Thyroid gland (tissue), 4 donors: ENCODE measurements around the gene ZNF627. TPM values are rescaled to one million over a fixed set of nuclear protein-coding genes. Genes with fewer than 3 reads are reported as not detected.

Experiments
- DNase-seq, 2 donors: peaks; one replicate each; pipeline ENCODE4 v3.0.0-alpha.2; 2019
- H3K27ac ChIP-seq, 3 donors: fragments of 200-600 bp; sonication (generic); 1 replicate in 2 of 3; 2 replicates in 1 of 3; pipeline ENCODE4 v1.5.1; 2016 to 2019; ENCODE audit warnings: mild to moderate bottlenecking in 1 of 3, moderate library complexity in 1 of 3
- H3K27me3 ChIP-seq: fragments of 200-600 bp; sonication (generic); one replicate; pipeline ENCODE4 v1.5.1; 2019
- H3K36me3 ChIP-seq, 2 donors: fragments of 200-600 bp; sonication (generic); one replicate each; pipeline ENCODE4 v1.5.1; 2016 to 2019
- H3K4me1 ChIP-seq, 2 donors: fragments of 200-600 bp; sonication (generic); one replicate each; pipeline ENCODE4 v1.5.1; 2017 to 2019
- H3K4me3 ChIP-seq, 3 donors: fragments of 200-600 bp; sonication (generic); replicated peaks in 1 of 3; 1 replicate in 2 of 3; 2 replicates in 1 of 3; pipeline ENCODE4 v1.5.1; 2016; ENCODE audit warnings: mild to moderate bottlenecking in 1 of 3
- H3K9me3 ChIP-seq: fragments of 200-600 bp; sonication (generic); one replicate; pipeline ENCODE4 v1.5.1; 2017
- POLR2A ChIP-seq, 2 donors: fragments of 450-650 bp; IDR thresholded peaks; one replicate each; pipeline ENCODE4 v1.6.1; 2017; ENCODE audit warnings: antibody characterized with exemption in 2 of 2, mild to moderate bottlenecking in 2 of 2, moderate library complexity in 1 of 2
- WGBS, 2 donors: methylation state at CpG; one replicate each; pipeline ENCODE4 v1.1.5; 2017; 5-methylcytosine and 5-hydroxymethylcytosine counted together
- intact Hi-C: fragments of 100-400 bp; cut with DNase I; formaldehyde crosslinking; loops from one replicate; pipeline ENCODE4 v1.15.1; 2023
- total RNA-seq, 4 donors: library from RNA; depleted of rRNA; stranded (reverse); fragments of >200 nt; gene quantifications; one replicate each; pipeline ENCODE4 v1.2.3, GENCODE V29; 2016
- TF ChIP-seq, protein P1 (sequence below), 6 experiments: fragments of 200-600 bp in 3 of 6; fragments of 450-650 bp in 3 of 6; sonication (generic) in 3 of 6; IDR thresholded peaks; one replicate each; pipeline ENCODE4 v1.5.1; 2016 to 2019; ENCODE audit warnings: antibody characterized with exemption in 6 of 6, mild to moderate bottlenecking in 2 of 6, inconsistent platforms in 1 of 6, moderate library complexity in 1 of 6

Gene ZNF627
- total RNA-seq, 4 donors from 2014 or later, result 14.5 to 24.3 (median 21.7) TPM

DNA sequence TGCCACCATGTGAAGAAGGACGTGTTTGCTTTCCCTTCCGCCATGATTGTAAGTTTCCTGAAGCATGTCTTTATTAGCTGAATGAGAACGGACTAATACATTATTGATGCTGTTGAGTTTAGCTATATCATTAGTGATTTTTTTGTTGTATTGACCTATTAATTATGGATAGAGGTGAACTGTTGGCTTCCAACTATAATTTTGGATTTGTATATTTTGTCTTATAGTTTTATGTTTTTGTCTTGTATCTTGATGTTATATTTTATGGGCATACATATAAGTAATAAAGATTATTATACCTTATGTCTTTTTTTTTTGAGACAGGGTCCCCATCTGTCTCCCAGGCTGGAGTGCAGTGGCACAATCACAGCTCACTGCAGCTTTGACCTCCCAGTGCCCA is 45.6 kb downstream of the ZNF627 start:
- no peaks in the 10 kb centered on the region for H3K27me3 ChIP-seq
- H3K27ac ChIP-seq, result no peak overlapping the region
- H3K4me3 ChIP-seq, result no peak overlapping the region
- WGBS, 2 donors, result 92 to 94% methylated on average over 3 of the region's 3 CpGs
- H3K36me3 ChIP-seq, result no peaks in the 10 kb centered on the region
- DNase-seq, result no peak
- no peaks in the 10 kb centered on the region for H3K9me3 ChIP-seq
- intact Hi-C loops, result no loop called here
- TF ChIP-seq, protein P1, sequence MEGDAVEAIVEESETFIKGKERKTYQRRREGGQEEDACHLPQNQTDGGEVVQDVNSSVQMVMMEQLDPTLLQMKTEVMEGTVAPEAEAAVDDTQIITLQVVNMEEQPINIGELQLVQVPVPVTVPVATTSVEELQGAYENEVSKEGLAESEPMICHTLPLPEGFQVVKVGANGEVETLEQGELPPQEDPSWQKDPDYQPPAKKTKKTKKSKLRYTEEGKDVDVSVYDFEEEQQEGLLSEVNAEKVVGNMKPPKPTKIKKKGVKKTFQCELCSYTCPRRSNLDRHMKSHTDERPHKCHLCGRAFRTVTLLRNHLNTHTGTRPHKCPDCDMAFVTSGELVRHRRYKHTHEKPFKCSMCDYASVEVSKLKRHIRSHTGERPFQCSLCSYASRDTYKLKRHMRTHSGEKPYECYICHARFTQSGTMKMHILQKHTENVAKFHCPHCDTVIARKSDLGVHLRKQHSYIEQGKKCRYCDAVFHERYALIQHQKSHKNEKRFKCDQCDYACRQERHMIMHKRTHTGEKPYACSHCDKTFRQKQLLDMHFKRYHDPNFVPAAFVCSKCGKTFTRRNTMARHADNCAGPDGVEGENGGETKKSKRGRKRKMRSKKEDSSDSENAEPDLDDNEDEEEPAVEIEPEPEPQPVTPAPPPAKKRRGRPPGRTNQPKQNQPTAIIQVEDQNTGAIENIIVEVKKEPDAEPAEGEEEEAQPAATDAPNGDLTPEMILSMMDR (IDR thresholded peaks at IDR 0.05), result no peak
- no peak for TF ChIP-seq POLR2A (IDR thresholded peaks at IDR 0.05)
- H3K4me1 ChIP-seq, result peaks cover 4 to 8% of the 10 kb centered on the region in 2 donors

DNA sequence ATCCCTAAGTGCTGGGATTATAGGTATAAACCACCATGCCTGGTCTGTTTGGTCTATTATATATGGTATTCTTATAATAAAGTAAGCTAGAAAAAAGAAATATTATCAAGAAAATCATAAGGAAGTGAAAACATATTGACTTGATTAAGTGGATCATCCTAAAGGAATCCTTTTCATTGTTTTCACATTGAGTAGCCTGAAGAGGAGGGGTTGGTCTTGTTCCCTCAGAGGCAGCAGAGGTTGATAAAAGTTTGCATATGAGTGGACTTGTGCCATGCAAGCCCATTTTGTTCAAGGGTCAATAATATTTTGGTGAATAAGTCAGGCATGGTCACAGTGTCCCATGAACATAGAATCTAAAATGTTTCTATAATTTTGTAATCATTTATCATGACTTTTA is 52.7 kb downstream of the ZNF627 start:
- Histone ChIP-seq H3K4me3 (no peak overlapping the region), H3K27me3 (no peaks in the 10 kb centered on the region), H3K4me1 (no peaks in the 10 kb centered on the region), H3K27ac (no peak overlapping the region), H3K9me3 (no peaks in the 10 kb centered on the region), H3K36me3 (no peaks in the 10 kb centered on the region)
- intact Hi-C loops, result no loop called here
- TF ChIP-seq POLR2A (IDR thresholded peaks at IDR 0.05), result no peak
- TF ChIP-seq, protein P1 (IDR thresholded peaks at IDR 0.05), result no peak
- no peak for DNase-seq

DNA sequence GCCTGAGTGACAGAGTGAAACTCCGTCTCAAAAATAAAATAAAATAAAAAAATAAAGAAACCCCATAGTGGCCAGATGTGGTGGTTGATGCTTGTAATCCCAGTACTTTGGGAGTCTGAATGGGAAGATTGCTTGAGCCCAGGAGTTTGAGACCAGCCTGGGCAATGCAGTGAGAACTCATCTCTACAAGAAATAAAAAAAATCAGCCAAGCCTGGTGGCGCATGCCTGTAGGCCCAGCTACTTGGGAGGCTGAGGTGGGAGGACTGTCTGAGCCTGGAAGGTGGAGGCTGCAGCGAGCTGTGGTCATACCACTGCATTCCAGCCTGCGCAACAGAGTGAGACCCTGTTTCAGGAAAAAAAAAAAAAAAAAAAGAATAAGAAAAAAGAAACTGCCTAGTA is 53.8 kb downstream of the ZNF627 start:
- 94 to 97% methylated on average over 4 of the region's 4 CpGs for WGBS, 2 donors
- Histone ChIP-seq H3K36me3 (no peaks in the 10 kb centered on the region), H3K4me1 (no peaks in the 10 kb centered on the region), H3K4me3 (no peak overlapping the region), H3K9me3 (no peaks in the 10 kb centered on the region), H3K27me3 (no peaks in the 10 kb centered on the region), H3K27ac (no peak overlapping the region)
- TF ChIP-seq, protein P1 (IDR thresholded peaks at IDR 0.05), result no peak
- TF ChIP-seq POLR2A (IDR thresholded peaks at IDR 0.05), result no peak
- DNase-seq, result no peak
- intact Hi-C loops, result no loop called here

DNA sequence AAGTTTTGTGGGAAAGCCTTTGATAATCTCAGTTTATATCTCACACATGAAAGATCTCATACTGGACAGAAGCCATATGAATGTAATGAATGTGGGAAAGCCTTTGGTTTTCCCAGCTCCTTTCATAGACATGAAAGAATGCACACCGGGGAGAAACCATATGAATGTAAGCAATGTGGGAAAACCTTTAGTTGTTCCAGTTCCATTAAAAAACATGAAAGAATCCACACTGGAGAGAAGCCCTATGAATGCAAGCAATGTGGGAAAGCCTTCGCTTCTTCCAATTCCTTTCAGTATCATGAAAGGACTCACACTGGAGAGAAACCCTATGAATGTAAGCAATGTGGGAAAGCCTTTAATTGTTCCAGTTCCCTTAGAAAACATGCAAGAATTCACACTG is 54.8 kb downstream of the ZNF627 start:
- H3K4me3 ChIP-seq, result no peak overlapping the region
- no peaks in the 10 kb centered on the region for H3K4me1 ChIP-seq
- TF ChIP-seq POLR2A (IDR thresholded peaks at IDR 0.05), result no peak
- TF ChIP-seq, protein P1 (IDR thresholded peaks at IDR 0.05), result no peak
- H3K36me3 ChIP-seq, result no peaks in the 10 kb centered on the region
- intact Hi-C loops, result no loop called here
- no peaks in the 10 kb centered on the region for H3K27me3 ChIP-seq
- no peaks in the 10 kb centered on the region for H3K9me3 ChIP-seq
- WGBS, 2 donors, result 94 to 97% methylated on average over 2 of the region's 2 CpGs
- DNase-seq, result no peak
- H3K27ac ChIP-seq, result no peak overlapping the region

DNA sequence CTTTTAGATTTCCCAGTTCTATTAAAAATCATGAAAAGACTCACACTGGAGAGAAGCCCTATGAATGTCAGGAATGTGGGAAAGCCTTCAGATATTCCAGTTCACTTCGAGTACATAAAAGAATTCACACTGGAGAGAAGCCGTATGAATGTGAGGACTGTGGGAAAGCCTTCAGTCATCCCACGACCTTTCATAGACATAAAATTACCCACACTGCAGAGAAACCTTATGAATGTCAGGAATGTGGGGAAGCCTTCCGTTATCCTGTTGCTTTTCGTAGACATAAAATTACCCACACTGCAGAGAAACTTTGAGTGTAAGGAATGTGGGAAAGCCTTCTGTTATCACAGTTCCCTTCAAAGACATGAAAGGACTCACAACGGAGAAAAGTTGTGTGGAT is 55.2 kb downstream of the ZNF627 start:
- intact Hi-C loops, result no loop called here

More for the DNA sequence above, 55.2 kb downstream of the ZNF627 start:
- H3K27ac ChIP-seq, result no peak overlapping the region
- no peaks in the 10 kb centered on the region for H3K36me3 ChIP-seq
- no peak for DNase-seq
- H3K4me1 ChIP-seq, result no peaks in the 10 kb centered on the region
- TF ChIP-seq, protein P1 (IDR thresholded peaks at IDR 0.05), result no peak
- no peak for TF ChIP-seq POLR2A (IDR thresholded peaks at IDR 0.05)
- H3K9me3 ChIP-seq, result no peaks in the 10 kb centered on the region
- 96 to 97% methylated on average over 6 of the region's 6 CpGs for WGBS, 2 donors
- no peak overlapping the region for H3K4me3 ChIP-seq
- H3K27me3 ChIP-seq, result no peaks in the 10 kb centered on the region
